Loucy (cell line): ENCODE measurements around the gene PRRC2B.

ENCODE experiments used
- EZH2phosphoT487 ChIP-seq: fragments of 200-600 bp; IDR thresholded peaks from 2 replicates; pipeline ENCODE4 v1.6.1; 2018; ENCODE audit warnings: antibody characterized with exemption, mild to moderate bottlenecking, moderate library complexity, borderline replicate concordance
- TF ChIP-seq, protein P1 (sequence below): fragments of 200-600 bp; sonication (generic); conservative IDR thresholded peaks from 2 replicates; pipeline ENCODE4 v1.5.1; 2014; ENCODE audit warnings: mild to moderate bottlenecking, antibody characterized with exemption, low read length

DNA sequence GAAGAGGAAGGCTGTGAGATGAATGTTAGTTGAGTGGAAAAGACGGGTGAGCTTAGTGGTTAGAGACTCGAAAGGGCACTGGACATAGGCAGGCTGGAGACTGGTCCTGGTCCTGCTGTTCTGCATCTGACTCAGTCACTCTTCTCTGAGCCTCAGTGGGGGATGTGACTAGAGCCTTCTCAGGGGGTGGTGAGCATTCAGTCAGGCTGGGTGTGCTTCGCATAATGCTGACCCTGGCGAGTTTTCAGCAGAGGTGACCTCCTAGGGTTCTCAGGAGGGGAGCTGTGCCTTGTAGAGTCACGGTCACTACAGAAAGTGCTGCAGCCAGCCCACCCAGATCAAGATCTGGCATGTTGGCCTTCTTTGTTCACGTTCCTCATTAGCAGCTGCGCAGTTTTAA is 44.3 kb downstream of the PRRC2B start:
- TF ChIP-seq, protein P1, sequence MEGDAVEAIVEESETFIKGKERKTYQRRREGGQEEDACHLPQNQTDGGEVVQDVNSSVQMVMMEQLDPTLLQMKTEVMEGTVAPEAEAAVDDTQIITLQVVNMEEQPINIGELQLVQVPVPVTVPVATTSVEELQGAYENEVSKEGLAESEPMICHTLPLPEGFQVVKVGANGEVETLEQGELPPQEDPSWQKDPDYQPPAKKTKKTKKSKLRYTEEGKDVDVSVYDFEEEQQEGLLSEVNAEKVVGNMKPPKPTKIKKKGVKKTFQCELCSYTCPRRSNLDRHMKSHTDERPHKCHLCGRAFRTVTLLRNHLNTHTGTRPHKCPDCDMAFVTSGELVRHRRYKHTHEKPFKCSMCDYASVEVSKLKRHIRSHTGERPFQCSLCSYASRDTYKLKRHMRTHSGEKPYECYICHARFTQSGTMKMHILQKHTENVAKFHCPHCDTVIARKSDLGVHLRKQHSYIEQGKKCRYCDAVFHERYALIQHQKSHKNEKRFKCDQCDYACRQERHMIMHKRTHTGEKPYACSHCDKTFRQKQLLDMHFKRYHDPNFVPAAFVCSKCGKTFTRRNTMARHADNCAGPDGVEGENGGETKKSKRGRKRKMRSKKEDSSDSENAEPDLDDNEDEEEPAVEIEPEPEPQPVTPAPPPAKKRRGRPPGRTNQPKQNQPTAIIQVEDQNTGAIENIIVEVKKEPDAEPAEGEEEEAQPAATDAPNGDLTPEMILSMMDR = no peak
- TF ChIP-seq EZH2phosphoT487 = no peak
